GM12878 (cell line): Measurements from ENCODE around the gene CETP. TPM values are rescaled to one million over a fixed set of nuclear protein-coding genes. Genes with fewer than 3 reads are reported as not detected.
A peak's percentile ranks its signal among the peaks of the same experiment; 100 is the strongest.

Source experiments
- BHLHE40 ChIP-seq, 2 experiments: fragments of 450-650 bp in 1 of 2; IDR thresholded peaks; 2 replicates each; pipeline ENCODE4 v1.6.1; 2011 to 2017; ENCODE audit warnings: low read depth in 2 of 2, borderline replicate concordance in 1 of 2, improper control_type of control experiment in 1 of 2, low read length in 1 of 2, mild to moderate bottlenecking in 1 of 2
- EZH2 ChIP-seq: IDR thresholded peaks from 2 replicates; pipeline ENCODE4 v1.6.1; 2012; ENCODE audit warnings: low read depth, mild to moderate bottlenecking, control low read depth, inconsistent platforms, low read length, borderline replicate concordance; ENCODE audit not compliant: control insufficient read depth
- HDGF ChIP-seq: fragments of 450-650 bp; IDR thresholded peaks from 2 replicates; pipeline ENCODE4 v1.6.1; 2016; ENCODE audit warnings: antibody characterized with exemption
- IKZF1 ChIP-seq: fragments of 450-650 bp; conservative IDR thresholded peaks from 2 replicates; pipeline ENCODE4 v1.6.1; 2017; ENCODE audit warnings: antibody characterized with exemption, mild to moderate bottlenecking
- IKZF2 ChIP-seq, 2 experiments: fragments of 450-650 bp; IDR thresholded peaks; 2 replicates each; pipeline ENCODE4 v1.6.1; 2017; ENCODE audit warnings: mild to moderate bottlenecking in 2 of 2, moderate library complexity in 2 of 2
- JUND ChIP-seq: IDR thresholded peaks from 2 replicates; pipeline ENCODE4 v1.6.1; 2012; ENCODE audit warnings: low read depth, mild to moderate bottlenecking, low read length, improper control_type of control experiment, moderate library complexity
- MEF2A ChIP-seq: IDR thresholded peaks from 2 replicates; pipeline ENCODE4 v1.6.1; 2011; ENCODE audit warnings: low read depth, mild to moderate bottlenecking, low read length, moderate library complexity; ENCODE audit not compliant: insufficient read depth
- MTA3 ChIP-seq: IDR thresholded peaks from 2 replicates; pipeline ENCODE4 v1.6.1; 2012; ENCODE audit warnings: low read length, inconsistent platforms, borderline replicate concordance
- NR2C2 ChIP-seq: IDR thresholded peaks from 2 replicates; pipeline ENCODE4 v1.6.1; 2011; ENCODE audit warnings: borderline replicate concordance, low read depth; ENCODE audit not compliant: control insufficient read depth, insufficient read length
- NR2F1 ChIP-seq: fragments of 450-650 bp; conservative IDR thresholded peaks from 2 replicates; pipeline ENCODE4 v1.6.1; 2017; ENCODE audit warnings: mild to moderate bottlenecking
- POU2F2 ChIP-seq: IDR thresholded peaks from 3 replicates; pipeline ENCODE4 v1.6.1; 2011; ENCODE audit warnings: low read depth, mild to moderate bottlenecking, low read length, borderline replicate concordance
- SRF ChIP-seq, 2 experiments: IDR thresholded peaks; 2 replicates each; pipeline ENCODE4 v1.6.1; 2011; ENCODE audit warnings: low read depth in 2 of 2, low read length in 2 of 2, mild to moderate bottlenecking in 1 of 2, moderate library complexity in 1 of 2
- ZNF622 ChIP-seq: fragments of 450-650 bp; IDR thresholded peaks from 2 replicates; pipeline ENCODE4 v1.6.1; 2017; ENCODE audit warnings: mild to moderate bottlenecking, inconsistent platforms
- polyA plus RNA-seq, 11 experiments: library from polyadenylated mRNA; depleted of rRNA in 4 of 11; unstranded in 6 of 11; stranded (reverse) in 5 of 11; fragments of >200 nt; fragmentation: Nextera tagmentation in 4 of 11; fragmentation: Illumina TruSeq in 1 of 11; extraction: Ambion mirVana in 4 of 11; extraction: Trizol in 1 of 11; gene quantifications; 1 replicate in 1 of 11; 2 replicates in 10 of 11; pipeline versions ENCODE4 v1.2.1 to v1.2.3, GENCODE V29; 2011 to 2016; ENCODE audit warnings: inconsistent platforms in 2 of 11, missing spikeins in 2 of 11, low read depth in 1 of 11
- total RNA-seq, 4 experiments: library from RNA; depleted of rRNA in 3 of 4; stranded (reverse); fragments of >200 nt in 3 of 4; fragmentation: Illumina TruSeq in 1 of 4; extraction: Trizol in 1 of 4; gene quantifications; 2 replicates each; pipeline versions ENCODE4 v1.2.1 to v1.2.3, GENCODE V29; 2013 to 2021
- TF ChIP-seq, protein P1 (sequence below): fragments of 450-650 bp; IDR thresholded peaks from 2 replicates; pipeline ENCODE4 v1.6.1; 2017; ENCODE audit warnings: mild to moderate bottlenecking, low read depth, inconsistent platforms; ENCODE audit not compliant: poor library complexity, severe bottlenecking
- TF ChIP-seq, protein P2 (sequence below): fragments of 450-650 bp; IDR thresholded peaks from 2 replicates; pipeline ENCODE4 v1.6.1; 2017; ENCODE audit warnings: mild to moderate bottlenecking, moderate library complexity
- TF ChIP-seq, protein P3 (sequence below): fragments of 450-650 bp; IDR thresholded peaks from 2 replicates; pipeline ENCODE4 v1.6.1; 2018; ENCODE audit warnings: borderline replicate concordance, mild to moderate bottlenecking; ENCODE audit not compliant: partially characterized antibody

CETP gene
- total and polyA plus RNA-seq, 10 of the 15 experiments (the other 5 are each of a cell fraction or from before 2014, with no cell fraction given): 1.2 to 6.4 (median 2.1) TPM

DNA sequence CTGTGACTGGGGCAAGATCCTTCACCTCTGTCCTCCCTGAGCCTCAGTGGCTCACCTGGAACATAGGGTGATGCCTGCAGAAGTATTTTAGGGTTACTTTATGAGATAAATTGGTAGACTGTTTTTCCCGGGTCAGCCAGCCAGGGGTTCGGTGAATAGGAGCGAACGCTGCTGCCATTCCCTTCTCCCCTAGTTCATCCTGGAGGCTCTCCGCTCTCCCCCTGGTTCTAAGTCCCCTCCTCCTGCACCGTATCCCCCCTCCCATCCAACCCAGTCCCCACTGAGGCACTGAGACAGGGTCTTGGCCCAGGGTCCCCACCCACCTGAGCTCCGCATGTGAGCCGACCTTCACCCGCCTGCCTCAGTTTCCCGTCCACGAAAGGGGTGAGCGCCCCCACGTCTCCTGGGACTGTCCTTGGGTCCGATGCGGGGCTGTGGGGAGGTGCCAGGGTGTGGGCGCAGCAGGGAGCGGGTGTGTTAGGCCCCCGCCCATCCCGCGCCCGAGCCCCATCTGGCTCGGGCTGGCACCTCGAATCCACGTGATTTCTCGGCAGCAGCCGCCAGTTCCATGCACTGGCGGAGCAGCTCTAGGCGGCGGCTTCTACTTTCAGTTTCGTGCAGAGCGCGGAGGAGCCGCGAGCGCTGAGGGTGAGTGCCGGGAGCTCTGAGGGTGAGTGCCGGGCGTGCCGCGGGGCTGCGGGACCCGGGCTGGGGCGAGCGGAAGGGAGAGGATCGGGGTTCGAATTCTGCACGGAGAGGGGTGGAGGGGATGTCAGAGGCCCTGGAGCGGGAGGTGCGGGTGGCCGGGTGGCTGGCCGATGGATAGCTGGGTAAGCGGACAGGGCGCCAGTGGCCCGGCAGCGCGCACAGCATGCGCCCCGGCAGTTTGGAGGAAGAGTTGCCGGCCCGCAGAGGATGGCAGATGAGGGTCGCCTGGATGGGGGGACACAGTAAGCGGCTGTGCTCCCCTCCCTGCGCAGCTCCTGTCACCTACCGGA is 27.5 kb downstream of the CETP start, which contains the start of gene NLRC5 (continued):
- no peak for TF ChIP-seq EZH2
- TF ChIP-seq SRF (IDR thresholded peaks at IDR 0.05; ENCODE audit: low read depth in 2 of 2, low read length in 2 of 2): no peak
- TF ChIP-seq ZNF622: no peak
- TF ChIP-seq POU2F2: peak; percentile 71; the same call in 1 of the 3 replicates
- TF ChIP-seq IKZF2 (IDR thresholded peaks at IDR 0.05): peak in 1 of 2 experiments; percentile 56; a peak in 2 of 4 replicates
- 0 out of 2 replicates have a peak, but pooled peaks have one; percentile 79 for TF ChIP-seq HDGF
- TF ChIP-seq MEF2A: 0 out of 2 replicates have a peak, but pooled peaks have one; percentile 31
- peak; percentile 89 to 96 for TF ChIP-seq BHLHE40 (IDR thresholded peaks at IDR 0.05; ENCODE audit: borderline replicate concordance in 1 of 2, low read depth in 2 of 2, low read length in 1 of 2)
- no peak for TF ChIP-seq NR2C2
- peak; percentile 31; the same call in 1 of the 2 replicates for TF ChIP-seq NR2F1
- TF ChIP-seq, protein P1, sequence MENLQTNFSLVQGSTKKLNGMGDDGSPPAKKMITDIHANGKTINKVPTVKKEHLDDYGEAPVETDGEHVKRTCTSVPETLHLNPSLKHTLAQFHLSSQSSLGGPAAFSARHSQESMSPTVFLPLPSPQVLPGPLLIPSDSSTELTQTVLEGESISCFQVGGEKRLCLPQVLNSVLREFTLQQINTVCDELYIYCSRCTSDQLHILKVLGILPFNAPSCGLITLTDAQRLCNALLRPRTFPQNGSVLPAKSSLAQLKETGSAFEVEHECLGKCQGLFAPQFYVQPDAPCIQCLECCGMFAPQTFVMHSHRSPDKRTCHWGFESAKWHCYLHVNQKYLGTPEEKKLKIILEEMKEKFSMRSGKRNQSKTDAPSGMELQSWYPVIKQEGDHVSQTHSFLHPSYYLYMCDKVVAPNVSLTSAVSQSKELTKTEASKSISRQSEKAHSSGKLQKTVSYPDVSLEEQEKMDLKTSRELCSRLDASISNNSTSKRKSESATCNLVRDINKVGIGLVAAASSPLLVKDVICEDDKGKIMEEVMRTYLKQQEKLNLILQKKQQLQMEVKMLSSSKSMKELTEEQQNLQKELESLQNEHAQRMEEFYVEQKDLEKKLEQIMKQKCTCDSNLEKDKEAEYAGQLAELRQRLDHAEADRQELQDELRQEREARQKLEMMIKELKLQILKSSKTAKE: no peak
- TF ChIP-seq, protein P2, sequence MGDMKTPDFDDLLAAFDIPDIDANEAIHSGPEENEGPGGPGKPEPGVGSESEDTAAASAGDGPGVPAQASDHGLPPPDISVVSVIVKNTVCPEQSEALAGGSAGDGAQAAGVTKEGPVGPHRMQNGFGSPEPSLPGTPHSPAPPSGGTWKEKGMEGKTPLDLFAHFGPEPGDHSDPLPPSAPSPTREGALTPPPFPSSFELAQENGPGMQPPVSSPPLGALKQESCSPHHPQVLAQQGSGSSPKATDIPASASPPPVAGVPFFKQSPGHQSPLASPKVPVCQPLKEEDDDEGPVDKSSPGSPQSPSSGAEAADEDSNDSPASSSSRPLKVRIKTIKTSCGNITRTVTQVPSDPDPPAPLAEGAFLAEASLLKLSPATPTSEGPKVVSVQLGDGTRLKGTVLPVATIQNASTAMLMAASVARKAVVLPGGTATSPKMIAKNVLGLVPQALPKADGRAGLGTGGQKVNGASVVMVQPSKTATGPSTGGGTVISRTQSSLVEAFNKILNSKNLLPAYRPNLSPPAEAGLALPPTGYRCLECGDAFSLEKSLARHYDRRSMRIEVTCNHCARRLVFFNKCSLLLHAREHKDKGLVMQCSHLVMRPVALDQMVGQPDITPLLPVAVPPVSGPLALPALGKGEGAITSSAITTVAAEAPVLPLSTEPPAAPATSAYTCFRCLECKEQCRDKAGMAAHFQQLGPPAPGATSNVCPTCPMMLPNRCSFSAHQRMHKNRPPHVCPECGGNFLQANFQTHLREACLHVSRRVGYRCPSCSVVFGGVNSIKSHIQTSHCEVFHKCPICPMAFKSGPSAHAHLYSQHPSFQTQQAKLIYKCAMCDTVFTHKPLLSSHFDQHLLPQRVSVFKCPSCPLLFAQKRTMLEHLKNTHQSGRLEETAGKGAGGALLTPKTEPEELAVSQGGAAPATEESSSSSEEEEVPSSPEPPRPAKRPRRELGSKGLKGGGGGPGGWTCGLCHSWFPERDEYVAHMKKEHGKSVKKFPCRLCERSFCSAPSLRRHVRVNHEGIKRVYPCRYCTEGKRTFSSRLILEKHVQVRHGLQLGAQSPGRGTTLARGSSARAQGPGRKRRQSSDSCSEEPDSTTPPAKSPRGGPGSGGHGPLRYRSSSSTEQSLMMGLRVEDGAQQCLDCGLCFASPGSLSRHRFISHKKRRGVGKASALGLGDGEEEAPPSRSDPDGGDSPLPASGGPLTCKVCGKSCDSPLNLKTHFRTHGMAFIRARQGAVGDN: peak; percentile 87; the same call in 1 of the 2 replicates
- TF ChIP-seq IKZF1: peak; percentile 73
- 0 out of 2 replicates have a peak, but pooled peaks have one; percentile 5 for TF ChIP-seq JUND
- TF ChIP-seq, protein P3, sequence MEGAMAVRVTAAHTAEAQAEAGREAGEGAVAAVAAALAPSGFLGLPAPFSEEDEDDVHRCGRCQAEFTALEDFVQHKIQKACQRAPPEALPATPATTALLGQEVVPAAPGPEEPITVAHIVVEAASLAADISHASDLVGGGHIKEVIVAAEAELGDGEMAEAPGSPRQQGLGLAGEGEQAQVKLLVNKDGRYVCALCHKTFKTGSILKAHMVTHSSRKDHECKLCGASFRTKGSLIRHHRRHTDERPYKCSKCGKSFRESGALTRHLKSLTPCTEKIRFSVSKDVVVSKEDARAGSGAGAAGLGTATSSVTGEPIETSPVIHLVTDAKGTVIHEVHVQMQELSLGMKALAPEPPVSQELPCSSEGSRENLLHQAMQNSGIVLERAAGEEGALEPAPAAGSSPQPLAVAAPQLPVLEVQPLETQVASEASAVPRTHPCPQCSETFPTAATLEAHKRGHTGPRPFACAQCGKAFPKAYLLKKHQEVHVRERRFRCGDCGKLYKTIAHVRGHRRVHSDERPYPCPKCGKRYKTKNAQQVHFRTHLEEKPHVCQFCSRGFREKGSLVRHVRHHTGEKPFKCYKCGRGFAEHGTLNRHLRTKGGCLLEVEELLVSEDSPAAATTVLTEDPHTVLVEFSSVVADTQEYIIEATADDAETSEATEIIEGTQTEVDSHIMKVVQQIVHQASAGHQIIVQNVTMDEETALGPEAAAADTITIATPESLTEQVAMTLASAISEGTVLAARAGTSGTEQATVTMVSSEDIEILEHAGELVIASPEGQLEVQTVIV: no peak
- 0 out of 2 replicates have a peak, but pooled peaks have one; percentile 21 for TF ChIP-seq MTA3
